Right ventricle myocardium superior (tissue), 1 donor: ENCODE measurements around the gene ADAMTS17. TPM values are rescaled to one million over a fixed set of nuclear protein-coding genes. Genes with fewer than 3 reads are reported as not detected.

Experiments used
- ATAC-seq: fragments of 200-7000 bp; cut with Tn5 transposase; one replicate; pipeline ENCODE4 v1.9.1; 2020; ENCODE audit warnings: mild to moderate bottlenecking; ENCODE audit not compliant: poor library complexity
- DNase-seq: peaks from one replicate; pipeline ENCODE4 v3.0.0-alpha.2; 2020
- intact Hi-C: fragments of 100-400 bp; cut with DNase I; formaldehyde crosslinking; loops from one replicate; pipeline ENCODE4 v1.11.2; 2022
- total RNA-seq: library from RNA; stranded (reverse); fragmentation: NEBNext Ultra II Directional; extraction: Animal tissue kit (Norgen Biotek cat#: 25700); gene quantifications from one replicate; pipeline ENCODE4 v1.2.1, GENCODE V29; 2021
- donor health status: DM: no; HTN: yes; CAD: no; lungs with severe emphysema.

Gene ADAMTS17
- total RNA-seq, 1 donor from 2014 or later = 1.7 TPM

- ATAC-seq = no peak
- intact Hi-C loops = no loop called here
- no peak for DNase-seq
These were observed 123.3 kb downstream of the ADAMTS17 start for GRCh38 chr15:100218434-100218833.

GRCh38 chr15:100216182-100216581 lies 125.6 kb downstream of the ADAMTS17 start:
- intact Hi-C loops = no loop called here
- DNase-seq (no peak), ATAC-seq (peak; percentile 82)

GRCh38 chr15:100215843-100216169 lies 126.0 kb downstream of the ADAMTS17 start:
- DNase-seq (no peak), ATAC-seq (peak; percentile 40)
- intact Hi-C loops = no loop called here

- intact Hi-C loops = no loop called here
- ATAC-seq = no peak
- no peak for DNase-seq
These were observed 126.5 kb downstream of the ADAMTS17 start for GRCh38 chr15:100215031-100215842.

- intact Hi-C loops = no loop called here
- no peak for ATAC-seq
- no peak for DNase-seq
These were observed 129.6 kb downstream of the ADAMTS17 start for GRCh38 chr15:100211855-100212850.

GRCh38 chr15:100210338-100210737 lies 131.4 kb downstream of the ADAMTS17 start:
- intact Hi-C loops = no loop called here
- no peak for DNase-seq
- ATAC-seq = no peak

GRCh38 chr15:100208921-100209603 lies 132.7 kb downstream of the ADAMTS17 start:
- ATAC-seq = no peak
- intact Hi-C loops = no loop called here
- no peak for DNase-seq

GRCh38 chr15:100207053-100207452 lies 134.7 kb downstream of the ADAMTS17 start:
- no peak for DNase-seq
- ATAC-seq = peak; percentile 88
- intact Hi-C loops = no loop called here

GRCh38 chr15:100206643-100207042 lies 135.1 kb downstream of the ADAMTS17 start:
- no peak for DNase-seq
- ATAC-seq = no peak
- intact Hi-C loops = no loop called here

GRCh38 chr15:100205549-100206295 lies 136.1 kb downstream of the ADAMTS17 start:
- ATAC-seq (no peak), DNase-seq (no peak)
- intact Hi-C loops = no loop called here

- intact Hi-C loops = no loop called here
- no peak for ATAC-seq
- DNase-seq = no peak
These were observed 137.0 kb downstream of the ADAMTS17 start for GRCh38 chr15:100204771-100205170.

GRCh38 chr15:100204211-100204610 lies 137.6 kb downstream of the ADAMTS17 start:
- no peak for DNase-seq
- intact Hi-C loops = no loop called here
- ATAC-seq = no peak

- intact Hi-C loops = no loop called here
- DNase-seq (no peak), ATAC-seq (no peak)
These were observed 139.3 kb downstream of the ADAMTS17 start for GRCh38 chr15:100202309-100202960.

GRCh38 chr15:100201376-100202280 lies 140.1 kb downstream of the ADAMTS17 start:
- intact Hi-C loops = no loop called here
- no peak for DNase-seq
- no peak for ATAC-seq

- intact Hi-C loops = no loop called here
- no peak for DNase-seq
- ATAC-seq = no peak
These were observed 141.4 kb downstream of the ADAMTS17 start for GRCh38 chr15:100200287-100200880.

GRCh38 chr15:100199711-100200286 lies 142.0 kb downstream of the ADAMTS17 start:
- ATAC-seq (no peak), DNase-seq (no peak)
- intact Hi-C loops = no loop called here
